Upper lobe of left lung (tissue), 6 donors: ENCODE results near the gene XYLT1. TPM values are rescaled to one million over a fixed set of nuclear protein-coding genes. Genes with fewer than 3 reads are reported as not detected.
"Not testable (repeated sequence)": the region's sequence is repeated elsewhere in the genome, so short reads cannot be mapped to it uniquely, and the experiment has no call there.

Experiments
- ATAC-seq, 2 donors: fragments of 200-7000 bp; cut with Tn5 transposase; one replicate each; pipeline ENCODE4 v1.9.1; 2022; ENCODE audit warnings: mild to moderate bottlenecking in 2 of 2, moderate library complexity in 2 of 2; ENCODE audit not compliant: low FRiP score in 2 of 2
- DNase-seq, 2 donors: peaks; one replicate each; pipeline ENCODE4 v3.0.0-alpha.2; 2019 to 2020
- H3K27ac ChIP-seq, 4 donors: fragments of 200-600 bp; sonication (generic); one replicate each; pipeline ENCODE4 v1.5.1; 2016 to 2019
- H3K27me3 ChIP-seq, 4 donors: fragments of 200-600 bp; sonication (generic); one replicate each; pipeline ENCODE4 v1.5.1; 2017 to 2019
- H3K36me3 ChIP-seq, 4 donors: fragments of 200-600 bp; sonication (generic); one replicate each; pipeline ENCODE4 v1.5.1; 2016 to 2019
- H3K4me1 ChIP-seq, 4 donors: fragments of 200-600 bp; sonication (generic); one replicate each; pipeline ENCODE4 v1.5.1; 2018 to 2019
- H3K4me3 ChIP-seq, 4 donors: fragments of 200-600 bp; sonication (generic); one replicate each; pipeline ENCODE4 v1.5.1; 2017 to 2019; ENCODE audit warnings: mild to moderate bottlenecking in 2 of 4, moderate library complexity in 1 of 4
- H3K9me3 ChIP-seq, 4 donors: fragments of 200-600 bp; sonication (generic); one replicate each; pipeline ENCODE4 v1.5.1; 2018 to 2019
- EP300 ChIP-seq, 4 donors: sonication (generic); formaldehyde crosslinking; IDR thresholded peaks; one replicate each; pipeline ENCODE4 v1.5.1; 2017; ENCODE audit warnings: antibody characterized with exemption in 4 of 4, control low read depth in 2 of 4
- POLR2A ChIP-seq, 4 donors: fragments of 450-650 bp; IDR thresholded peaks; one replicate each; pipeline ENCODE4 v1.5.1; 2016 to 2017; ENCODE audit warnings: antibody characterized with exemption in 4 of 4, mild to moderate bottlenecking in 2 of 4
- POLR2AphosphoS5 ChIP-seq, 2 donors: sonication (generic); formaldehyde crosslinking; IDR thresholded peaks; one replicate each; pipeline ENCODE4 v1.5.1; 2017; ENCODE audit warnings: antibody characterized with exemption in 2 of 2
- WGBS, 2 donors: methylation state at CpG; one replicate each; pipeline ENCODE4 v1.1.5; 2017 to 2018; 5-methylcytosine and 5-hydroxymethylcytosine counted together
- total RNA-seq, 6 donors: library from RNA; depleted of rRNA in 4 of 6; stranded (reverse); fragments of >200 nt in 4 of 6; gene quantifications; one replicate each; pipeline versions ENCODE4 v1.1.0 to v1.2.1, GENCODE V29; 2016 to 2021
- TF ChIP-seq, protein P1 (sequence below), 6 experiments: fragments of 450-650 bp in 4 of 6; fragments of 200-600 bp in 2 of 6; sonication (generic) in 2 of 6; IDR thresholded peaks; one replicate each; pipeline ENCODE4 v1.5.1; 2016 to 2019; ENCODE audit warnings: antibody characterized with exemption in 6 of 6
- donor health status: DM: no; HTN: no; CAD: no; lungs with moderate emphysema.
- donor health status: DM: no; HTN: yes; CAD: no; lungs with severe emphysema.

XYLT1 gene
- total RNA-seq, 6 donors from 2014 or later, result 3.0 to 26.2 (median 6.8) TPM

DNA sequence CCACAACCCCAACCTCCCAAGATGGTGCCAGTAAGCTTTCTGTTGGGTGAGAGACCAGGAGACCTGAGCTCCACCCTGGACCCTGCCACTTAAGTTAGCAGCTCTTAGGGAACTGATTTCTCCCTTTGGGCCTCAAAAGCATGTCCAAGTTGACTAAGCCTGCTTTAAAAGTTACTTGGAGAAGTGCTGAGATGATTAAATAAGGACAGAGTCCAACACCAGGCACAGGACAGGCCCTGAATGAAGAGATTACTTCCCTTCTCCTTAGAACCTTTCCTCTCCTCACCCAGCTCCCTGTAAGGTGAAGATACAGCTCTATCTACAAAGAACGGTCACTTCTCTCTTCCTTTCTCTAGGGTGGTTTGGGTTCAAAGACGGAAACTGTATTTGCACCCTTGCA, 162.6 kb downstream of the XYLT1 start:
- 97 to 98% methylated on average over 2 of the region's 2 CpGs for WGBS, 2 donors
- no peak overlapping the region for H3K27ac ChIP-seq

DNA sequence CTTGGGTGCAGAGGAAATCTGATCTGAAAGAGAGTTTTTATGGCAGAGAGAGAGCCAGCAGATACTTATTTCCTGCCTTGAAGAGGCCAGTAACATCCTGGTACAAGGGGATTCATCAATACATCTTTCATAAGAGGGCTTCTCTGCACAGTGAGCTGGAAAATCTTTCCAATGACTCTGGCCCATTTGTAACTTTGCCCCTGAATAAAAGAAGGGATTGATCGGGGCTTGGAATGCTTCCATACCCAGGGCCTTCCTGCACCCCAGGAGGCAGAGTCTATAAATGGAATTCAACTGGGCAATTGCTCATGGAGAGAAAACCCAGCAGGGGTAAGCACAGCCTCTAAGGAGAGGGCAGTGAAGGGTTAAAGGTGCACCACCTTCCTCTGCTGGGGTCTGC, 163.3 kb downstream of the XYLT1 start:
- Histone ChIP-seq H3K27me3 (no peaks in the 10 kb centered on the region), H3K4me3 (no peak overlapping the region), H3K27ac (no peak overlapping the region), H3K36me3 (no peaks in the 10 kb centered on the region), H3K9me3 (no peaks in the 10 kb centered on the region), H3K4me1 (peaks cover 6 to 15% (median 8%) of the 10 kb centered on the region in 4 donors)
- no peak for ATAC-seq
- WGBS, 2 donors, result 83 to 93% methylated on average over 1 of the region's 1 CpG
- no peak for DNase-seq
- TF ChIP-seq EP300 (IDR thresholded peaks at IDR 0.05) (no peak), POLR2A (IDR thresholded peaks at IDR 0.05) (no peak), POLR2AphosphoS5 (IDR thresholded peaks at IDR 0.05) (no peak)
- TF ChIP-seq, protein P1, sequence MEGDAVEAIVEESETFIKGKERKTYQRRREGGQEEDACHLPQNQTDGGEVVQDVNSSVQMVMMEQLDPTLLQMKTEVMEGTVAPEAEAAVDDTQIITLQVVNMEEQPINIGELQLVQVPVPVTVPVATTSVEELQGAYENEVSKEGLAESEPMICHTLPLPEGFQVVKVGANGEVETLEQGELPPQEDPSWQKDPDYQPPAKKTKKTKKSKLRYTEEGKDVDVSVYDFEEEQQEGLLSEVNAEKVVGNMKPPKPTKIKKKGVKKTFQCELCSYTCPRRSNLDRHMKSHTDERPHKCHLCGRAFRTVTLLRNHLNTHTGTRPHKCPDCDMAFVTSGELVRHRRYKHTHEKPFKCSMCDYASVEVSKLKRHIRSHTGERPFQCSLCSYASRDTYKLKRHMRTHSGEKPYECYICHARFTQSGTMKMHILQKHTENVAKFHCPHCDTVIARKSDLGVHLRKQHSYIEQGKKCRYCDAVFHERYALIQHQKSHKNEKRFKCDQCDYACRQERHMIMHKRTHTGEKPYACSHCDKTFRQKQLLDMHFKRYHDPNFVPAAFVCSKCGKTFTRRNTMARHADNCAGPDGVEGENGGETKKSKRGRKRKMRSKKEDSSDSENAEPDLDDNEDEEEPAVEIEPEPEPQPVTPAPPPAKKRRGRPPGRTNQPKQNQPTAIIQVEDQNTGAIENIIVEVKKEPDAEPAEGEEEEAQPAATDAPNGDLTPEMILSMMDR (IDR thresholded peaks at IDR 0.05), result no peak

More for the DNA sequence above, 162.6 kb downstream of the XYLT1 start:
- no peak for DNase-seq
- H3K4me3 ChIP-seq, result no peak overlapping the region
- H3K36me3 ChIP-seq, result no peaks in the 10 kb centered on the region
- no peak for TF ChIP-seq POLR2A (IDR thresholded peaks at IDR 0.05)
- no peak for TF ChIP-seq POLR2AphosphoS5 (IDR thresholded peaks at IDR 0.05)
- peaks cover 3 to 18% (median 14%) of the 10 kb centered on the region in 4 donors for H3K4me1 ChIP-seq
- H3K9me3 ChIP-seq, result no peaks in the 10 kb centered on the region
- no peaks in the 10 kb centered on the region for H3K27me3 ChIP-seq
- no peak for ATAC-seq

DNA sequence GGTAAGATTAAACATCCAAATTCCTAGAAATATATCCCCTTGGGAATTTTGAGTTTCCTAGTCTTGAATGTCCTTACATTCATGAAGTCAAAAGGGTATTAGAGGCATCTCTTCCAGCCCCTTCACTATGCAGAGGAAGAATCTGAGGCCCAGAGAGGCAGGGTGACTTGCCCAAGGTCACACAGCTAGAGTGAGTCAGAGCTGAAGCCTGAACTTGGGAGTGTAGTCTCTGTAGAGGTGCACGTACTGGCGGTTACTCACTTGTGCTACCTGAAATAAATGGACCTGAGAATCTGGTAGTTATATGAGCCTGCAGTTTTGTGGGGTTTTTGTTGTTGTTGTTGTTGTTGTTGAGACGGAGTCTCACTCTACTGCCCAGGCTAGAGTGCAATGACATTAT, 164.0 kb downstream of the XYLT1 start:
- ATAC-seq, result no peak
- no peaks in the 10 kb centered on the region for H3K36me3 ChIP-seq
- DNase-seq, result no peak
- TF ChIP-seq EP300 (IDR thresholded peaks at IDR 0.05) (no peak), POLR2AphosphoS5 (IDR thresholded peaks at IDR 0.05) (no peak), POLR2A (IDR thresholded peaks at IDR 0.05) (no peak)
- TF ChIP-seq, protein P1 (IDR thresholded peaks at IDR 0.05), result no peak
- no peak overlapping the region for H3K27ac ChIP-seq
- H3K4me3 ChIP-seq, result no peak overlapping the region
- H3K9me3 ChIP-seq, result no peaks in the 10 kb centered on the region
- no peaks in the 10 kb centered on the region for H3K27me3 ChIP-seq
- H3K4me1 ChIP-seq, result peaks cover 6 to 15% (median 8%) of the 10 kb centered on the region in 4 donors
- WGBS, 2 donors, result 93 to 100% methylated on average over 1 to 3 of the region's 3 CpGs

DNA sequence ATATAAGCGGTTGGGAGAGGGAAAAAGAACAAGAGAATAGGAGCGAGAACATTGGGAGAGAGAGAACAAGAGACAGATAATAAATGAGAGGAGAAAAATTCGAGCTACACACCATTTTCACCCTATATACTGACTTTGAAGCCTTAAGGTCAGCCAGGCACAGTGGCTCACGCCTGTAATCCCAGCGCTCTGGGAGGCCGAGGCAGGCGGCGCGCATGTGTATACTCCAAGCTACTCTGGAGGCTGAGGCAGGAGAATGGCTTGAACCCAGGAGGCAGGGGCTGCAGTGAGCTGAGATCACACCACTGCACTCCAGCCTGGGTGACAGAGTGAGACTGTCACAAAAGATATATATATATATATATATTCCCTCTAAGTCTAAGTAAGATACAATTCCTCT, 164.5 kb downstream of the XYLT1 start:
- WGBS, 2 donors, result 91 to 93% methylated on average over 9 of the region's 9 CpGs
- not testable (repeated sequence) for ATAC-seq, H3K27ac ChIP-seq, H3K27me3 ChIP-seq, H3K4me3 ChIP-seq, H3K9me3 ChIP-seq, H3K36me3 ChIP-seq
- peaks cover 6 to 15% (median 8%) of the 10 kb centered on the region in 4 donors for H3K4me1 ChIP-seq
- DNase-seq, result peak in 1 of 2 donors; percentile 58

DNA sequence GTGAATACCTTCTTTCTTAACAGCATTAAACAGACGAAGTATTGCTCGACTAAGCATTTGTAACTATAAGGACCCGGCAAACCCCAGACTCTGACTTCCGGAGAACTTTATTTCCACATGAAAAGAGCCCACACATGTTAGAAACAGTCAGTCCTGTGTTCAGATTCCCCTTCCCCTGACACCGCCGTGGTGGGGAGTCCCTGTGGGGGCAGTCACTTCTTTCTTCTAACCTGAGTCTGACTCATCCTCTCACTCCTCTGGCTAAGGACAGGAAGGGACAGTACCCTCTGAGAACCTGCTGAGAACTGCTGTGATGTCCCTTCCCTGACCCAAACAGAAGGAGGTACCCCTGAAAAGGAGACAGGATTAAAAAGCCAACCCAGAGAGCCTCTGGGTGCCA, 165.1 kb downstream of the XYLT1 start:
- DNase-seq, result no peak
- no peak overlapping the region for H3K4me3 ChIP-seq
- no peaks in the 10 kb centered on the region for H3K36me3 ChIP-seq
- peaks cover 6 to 15% (median 8%) of the 10 kb centered on the region in 4 donors for H3K4me1 ChIP-seq
- ATAC-seq, result no peak
- no peak for TF ChIP-seq EP300 (IDR thresholded peaks at IDR 0.05)
- TF ChIP-seq, protein P1 (IDR thresholded peaks at IDR 0.05), result no peak
- TF ChIP-seq POLR2A (IDR thresholded peaks at IDR 0.05), result no peak
- no peak for TF ChIP-seq POLR2AphosphoS5 (IDR thresholded peaks at IDR 0.05)
- WGBS, 2 donors, result 70 to 80% methylated on average over 6 of the region's 6 CpGs
- no peaks in the 10 kb centered on the region for H3K27me3 ChIP-seq
- H3K9me3 ChIP-seq, result no peaks in the 10 kb centered on the region
- H3K27ac ChIP-seq, result no peak overlapping the region

DNA sequence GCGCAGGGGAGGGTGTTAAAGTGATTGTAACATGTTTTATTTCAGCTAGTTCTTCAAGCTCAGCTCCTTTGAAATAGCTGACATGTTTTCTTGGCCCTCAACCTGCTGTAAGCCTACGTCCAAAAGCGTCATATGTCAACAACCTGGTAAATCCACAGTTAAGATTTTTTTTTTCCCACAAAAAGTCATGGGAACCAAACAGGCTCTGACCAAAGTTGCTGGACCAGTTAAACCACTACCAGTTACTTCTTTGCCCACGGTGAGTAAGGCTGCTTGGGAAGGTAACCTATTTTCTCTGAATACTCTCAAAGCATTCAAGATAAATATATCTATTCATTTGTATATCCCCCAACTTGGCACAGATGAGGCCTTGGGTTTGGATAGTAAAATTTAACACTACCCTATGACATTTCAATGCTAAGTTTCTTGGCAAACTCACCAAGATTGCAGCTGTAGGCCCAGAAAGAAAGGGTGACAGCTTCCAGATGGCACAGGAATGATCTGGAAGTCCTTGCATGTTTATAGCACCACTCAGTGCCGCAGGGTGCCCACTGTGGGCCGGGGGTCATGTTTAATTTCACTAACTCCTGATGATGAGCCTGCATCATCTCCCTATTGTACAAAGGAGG, 166.2 kb downstream of the XYLT1 start:
- no peaks in the 10 kb centered on the region for H3K27me3 ChIP-seq
- no peak overlapping the region for H3K4me3 ChIP-seq
- ATAC-seq (peak in 1 of 2 donors; percentile 77), DNase-seq (peak in 1 of 2 donors; percentile 36)
- peaks cover 6 to 15% (median 8%) of the 10 kb centered on the region in 4 donors for H3K4me1 ChIP-seq
- peak overlapping the region in 2 of 4 donors; percentile 24 to 48 for H3K27ac ChIP-seq
- H3K36me3 ChIP-seq, result no peaks in the 10 kb centered on the region
- 50 to 54% methylated on average over 6 of the region's 6 CpGs for WGBS, 2 donors
- TF ChIP-seq POLR2A (IDR thresholded peaks at IDR 0.05), result no peak
- TF ChIP-seq, protein P1 (IDR thresholded peaks at IDR 0.05), result no peak
- H3K9me3 ChIP-seq, result no peaks in the 10 kb centered on the region
